K562 (cell line): Measurements from ENCODE around the gene ARHGAP4. TPM values are rescaled to one million over a fixed set of nuclear protein-coding genes. Genes with fewer than 3 reads are reported as not detected.

Source experiments
- ATAC-seq: fragments of 200-7000 bp; cut with Tn5 transposase; 3 replicates; pipeline ENCODE4 v1.9.1; 2020; ENCODE audit warnings: moderate library complexity
- BruUV-seq: library from RNA; stranded (reverse); fragments of 400-500 nt; replicated peaks from 2 replicates; lab custom pipeline; 2021; lab: Mats Ljungman, UMichigan
- CTCF ChIA-PET: fragments of 300-600 bp; formaldehyde crosslinking; extraction: SDS; loops from one replicate; lab custom pipeline; 2021; ENCODE audit warnings: low intra/inter-chr PET ratio; lab: Yijun Ruan, JAX
- POLR2A ChIA-PET: fragments of 300-600, 350-650 bp; sonication (Branson Sonifier 250); formaldehyde crosslinking; extraction: SDS; loops from one replicate; lab custom pipeline; 2021; ENCODE audit warnings: antibody characterized with exemption, inconsistent platforms; lab: Yijun Ruan, JAX
- DNase-seq, 4 experiments: peaks; one replicate each; pipeline versions ENCODE4 v3.0.0 to v3.0.0-alpha.2; 2011 to 2018; ENCODE audit warnings: low spot score in 3 of 4, mixed read lengths in 3 of 4; ENCODE audit errors: extremely low read depth in 1 of 4
- FAIRE-seq: peaks from 2 replicates; lab custom pipeline; 2011; peaks lifted over from hg19 to GRCh38; lab: Jason Lieb, UNC
- H2AFZ ChIP-seq: 2 replicates; pipeline ENCODE4 v1.6.0; 2011; ENCODE audit warnings: low read depth, low read length, control low read depth, inconsistent platforms
- H3K27ac ChIP-seq: fragments of 200-600 bp; 3 replicates; pipeline ENCODE4 v1.8.0; 2011; ENCODE audit warnings: low read depth, mild to moderate bottlenecking, control low read depth, inconsistent platforms, low read length, moderate library complexity, mixed read lengths; ENCODE audit errors: extremely low read depth
- H3K27me3 ChIP-seq, 2 experiments: fragments of 300-600 bp in 1 of 2; 2 replicates in 1 of 2; 3 replicates in 1 of 2; pipeline versions ENCODE4 v1.6.0 to v1.8.0; 2011; ENCODE audit warnings: inconsistent platforms in 2 of 2, low read length in 2 of 2, mild to moderate bottlenecking in 1 of 2, mixed read lengths in 1 of 2, moderate library complexity in 1 of 2; ENCODE audit not compliant: control insufficient read depth in 2 of 2, insufficient read depth in 2 of 2
- H3K36me3 ChIP-seq: fragments of 300-600 bp; 3 replicates; pipeline ENCODE4 v1.8.0; 2011; ENCODE audit warnings: mild to moderate bottlenecking, low read length, inconsistent platforms; ENCODE audit not compliant: control insufficient read depth, insufficient read depth
- H3K4me1 ChIP-seq, 2 experiments: fragments of 200-600 bp in 1 of 2; replicated peaks in 1 of 2; 2 replicates in 1 of 2; 3 replicates in 1 of 2; pipeline versions ENCODE4 v1.5.1 to v1.8.0; 2011; ENCODE audit warnings: inconsistent platforms in 2 of 2, low read length in 2 of 2, mild to moderate bottlenecking in 1 of 2, mixed read lengths in 1 of 2, moderate library complexity in 1 of 2; ENCODE audit not compliant: control insufficient read depth in 2 of 2, insufficient read depth in 2 of 2
- H3K4me2 ChIP-seq: 2 replicates; pipeline ENCODE4 v1.6.1; 2011; ENCODE audit warnings: low read length, control low read depth, inconsistent platforms, mixed read lengths; ENCODE audit not compliant: insufficient read depth
- H3K4me3 ChIP-seq: fragments of 200-600 bp; sonication (generic), shearing (Covaris generic); 2 replicates; pipeline ENCODE4 v1.5.1; 2016; ENCODE audit warnings: control low read depth, inconsistent platforms
- H3K79me2 ChIP-seq: fragments of 200-600 bp; 3 replicates; pipeline ENCODE4 v1.8.0; 2011; ENCODE audit warnings: low read length, inconsistent platforms; ENCODE audit not compliant: control insufficient read depth, insufficient read depth
- H3K9ac ChIP-seq, 2 experiments: 2 replicates each; pipeline versions ENCODE4 v1.6.0 to v1.6.1; 2011; ENCODE audit warnings: low read depth in 2 of 2, low read length in 2 of 2, control low read depth in 1 of 2, inconsistent platforms in 1 of 2, mild to moderate bottlenecking in 1 of 2, mixed read lengths in 1 of 2; ENCODE audit not compliant: insufficient read depth in 1 of 2
- H3K9me1 ChIP-seq: one replicate; pipeline ENCODE4 v1.6.0; 2011; ENCODE audit warnings: inconsistent platforms, mild to moderate bottlenecking, low read length, moderate library complexity; ENCODE audit not compliant: control insufficient read depth, insufficient read depth
- H3K9me3 ChIP-seq: replicated peaks from 2 replicates; pipeline ENCODE4 v1.5.1; 2011; ENCODE audit warnings: low read depth, low read length, inconsistent platforms; ENCODE audit not compliant: control insufficient read depth, insufficient read depth
- H4K20me1 ChIP-seq: replicated peaks from 2 replicates; pipeline ENCODE4 v1.6.1; 2011; ENCODE audit warnings: low read length, inconsistent platforms, mixed read lengths; ENCODE audit not compliant: control insufficient read depth, insufficient read depth
- FOXA1 ChIP-seq: fragments of 450-650 bp; IDR thresholded peaks from 2 replicates; pipeline ENCODE4 v1.6.1; 2016; ENCODE audit warnings: mild to moderate bottlenecking, borderline replicate concordance
- NRF1 ChIP-seq, 2 experiments: fragments of 450-650 bp; IDR thresholded peaks in 1 of 2; conservative IDR thresholded peaks in 1 of 2; 2 replicates each; pipeline ENCODE4 v1.6.1; 2014; ENCODE audit warnings: mild to moderate bottlenecking in 2 of 2
- ZBTB40 ChIP-seq, 2 experiments: fragments of 450-650 bp in 1 of 2; sonication (generic) in 1 of 2; formaldehyde crosslinking in 1 of 2; IDR thresholded peaks; 2 replicates each; pipeline versions ENCODE4 v1.7.1 to v1.9.0; 2016 to 2022; ENCODE audit warnings: inconsistent platforms in 1 of 2, mild to moderate bottlenecking in 1 of 2, missing genetic modification reagents in 1 of 2
- ZNF121 ChIP-seq: sonication (generic); formaldehyde crosslinking; conservative IDR thresholded peaks from 2 replicates; pipeline ENCODE4 v1.8.0; 2022; ENCODE audit warnings: missing genetic modification reagents
- ZNF354B ChIP-seq: fragments of 250-450 bp; sonication (Bioruptor Pico); IDR thresholded peaks from 2 replicates; pipeline ENCODE4 v1.4.0; 2020
- ZNF707 ChIP-seq: fragments of 250-450 bp; sonication (Bioruptor Pico); conservative IDR thresholded peaks from 2 replicates; pipeline ENCODE4 v1.8.0; 2022; ENCODE audit warnings: inconsistent platforms, mild to moderate bottlenecking, moderate library complexity
- WGBS: fragments of 100-300 bp; shearing (Covaris generic); methylation state at CpG from one replicate; pipeline ENCODE4 v1.1.6; 2016; ENCODE audit warnings: low coverage, mixed read lengths; ENCODE audit not compliant: insufficient coverage; ENCODE audit errors: missing lambda C conversion rate; 5-methylcytosine and 5-hydroxymethylcytosine counted together
- in situ Hi-C: fragments of 300-500 bp; cut with MboI; formaldehyde crosslinking; loops from 4 replicates; pipeline ENCODE4 v1.15.0; 2018; ENCODE audit warnings: inconsistent platforms, mixed read lengths
- intact Hi-C: fragments of 100-400 bp; cut with micrococcal nuclease; formaldehyde crosslinking; loops from 2 replicates; pipeline ENCODE4 v1.14.2; 2022
- polyA plus RNA-seq, 8 experiments: library from polyadenylated mRNA; depleted of rRNA in 4 of 8; stranded (reverse) in 5 of 8; unstranded in 3 of 8; fragments of >200 nt; fragmentation: Nextera tagmentation in 2 of 8; fragmentation: Illumina TruSeq in 1 of 8; extraction: Ambion mirVana in 2 of 8; extraction: Trizol in 1 of 8; gene quantifications; 2 replicates each; pipeline versions ENCODE4 v1.2.1 to v1.2.3, GENCODE V29; 2011 to 2014; ENCODE audit warnings: inconsistent platforms in 1 of 8, missing spikeins in 1 of 8
- total RNA-seq, 7 experiments: library from RNA; depleted of rRNA in 6 of 7; stranded (reverse); fragments of >200 nt in 6 of 7; fragmentation: Illumina TruSeq in 2 of 7; extraction: Trizol in 2 of 7; gene quantifications; 2 replicates each; pipeline versions ENCODE4 v1.2.1 to v1.2.3, GENCODE V29; 2011 to 2021; ENCODE audit warnings: low replicate concordance in 1 of 7

Gene ARHGAP4
- total and polyA plus RNA-seq, 9 of the 15 experiments (the other 6 are each of a cell fraction or from before 2014, with no cell fraction given): 0.30 to 81.8 (median 13.5) TPM

- ATAC-seq (no peak), FAIRE-seq (no peak), DNase-seq (no peak)
- Histone ChIP-seq H3K9ac (no peak overlapping the region), H3K4me3 (no peak overlapping the region), H3K27me3 (peaks cover 17 to 82% of the 10 kb centered on the region in 2 experiments; a peak in 4 of 5 replicates), H3K36me3 (no peaks in the 10 kb centered on the region), H4K20me1 (0 out of 2 replicates have a peak, but pooled peaks cover 12% of the 10 kb centered on the region), H3K4me1 (peaks cover 0 to 32% of the 10 kb centered on the region in 2 experiments; a peak in 2 of 5 replicates), H3K9me1 (no peaks in the 10 kb centered on the region), H3K4me2 (no peak overlapping the region), H2AFZ (no peak overlapping the region), H3K9me3 (no peaks in the 10 kb centered on the region), H3K27ac (no peak overlapping the region), H3K79me2 (no peaks in the 10 kb centered on the region)
- TF ChIP-seq ZNF354B (no peak), NRF1 (conservative IDR thresholded peaks at IDR 0.05 in 1 of 2, IDR thresholded peaks at IDR 0.05 in 1 of 2) (no peak), ZBTB40 (IDR thresholded peaks at IDR 0.05) (no peak), ZBTB40 (CRISPR knock-in tag; IDR thresholded peaks at IDR 0.05) (no peak), ZNF707 (CRISPR knock-in tag) (no peak), FOXA1 (no peak), ZNF121 (CRISPR knock-in tag) (no peak)
- BruUV-seq: no TSS peak
- 4% methylated on average over 10 of the region's 13 CpGs for WGBS
- ChIA-PET POLR2A (interaction anchor here (1.2 kb wide), 1 partner anchor 14 kb away, joined by 6 read pairs; no protein-coding TSS in a partner anchor), CTCF (no interaction called here)
- intact Hi-C loops: no loop called here
- in situ Hi-C loops: no loop called here
Observed at GRCh38 chrX:153867671-153868070, 58.4 kb downstream of the ARHGAP4 start.
